Putamen (tissue), 1 donor: ENCODE data around the gene WNT16.
A peak's percentile ranks its signal among the peaks of the same experiment; 100 is the strongest.

ENCODE experiments used
- DNase-seq: peaks from one replicate; pipeline ENCODE4 v3.0.0-alpha.2; 2016; ENCODE audit warnings: low spot score

The WNT16 gene

DNA sequence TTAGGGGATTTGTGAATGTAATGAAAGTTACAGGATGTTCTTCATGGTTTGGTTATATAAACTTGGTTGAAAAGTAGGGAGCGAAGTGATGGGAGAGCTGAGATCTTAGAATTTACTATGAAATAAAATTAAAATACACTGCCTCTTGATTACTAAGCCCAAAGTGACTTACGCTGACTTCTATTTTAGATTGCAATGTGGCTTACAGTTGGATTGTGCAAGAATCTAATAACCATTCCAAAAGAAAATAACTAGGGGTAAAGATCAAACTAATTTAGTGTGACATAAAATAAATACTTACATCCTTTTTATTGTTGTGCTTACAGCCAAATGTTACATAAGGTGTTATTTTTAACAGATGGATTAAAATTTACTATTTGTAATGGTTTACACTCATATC is 15.3 kb downstream of the WNT16 start:
- no peak for DNase-seq

DNA sequence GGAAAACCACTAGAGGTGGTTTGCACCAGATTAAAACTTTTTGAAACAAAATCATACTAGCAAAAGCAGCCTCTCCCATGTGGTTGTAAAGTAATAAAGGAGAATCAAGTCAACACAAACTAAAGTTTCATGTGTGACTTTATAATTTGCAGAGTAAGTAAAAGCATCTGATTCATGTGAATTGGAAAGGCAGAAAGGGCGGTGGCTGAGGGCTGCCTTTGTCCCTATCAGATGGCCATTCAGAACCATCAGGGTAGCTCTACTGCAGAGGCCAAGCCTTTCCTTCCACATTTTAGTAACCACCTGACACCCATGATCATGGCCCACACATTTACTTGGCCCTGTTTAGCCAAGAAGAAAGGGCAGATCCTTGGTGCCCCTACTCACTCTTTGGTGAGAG is 15.7 kb downstream of the WNT16 start:
- DNase-seq, result no peak

DNA sequence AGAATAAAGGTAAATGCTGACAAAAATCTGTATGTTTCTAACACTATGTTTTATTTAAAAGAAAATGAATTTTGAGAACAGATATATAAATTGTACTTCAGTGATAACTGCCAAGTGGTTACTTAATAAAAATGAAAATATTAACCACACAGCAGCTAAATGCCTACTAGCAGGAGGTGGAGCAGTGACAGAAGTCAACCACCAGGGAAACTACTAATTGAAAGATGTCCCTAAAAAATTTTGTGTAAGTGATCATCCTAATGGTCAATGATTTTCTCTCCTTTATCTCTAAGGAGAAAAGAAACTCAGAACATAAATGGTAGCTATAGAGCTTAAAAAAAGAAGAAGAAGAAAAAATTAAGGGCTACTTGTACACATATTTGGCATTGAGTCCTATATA is 22.9 kb downstream of the WNT16 start:
- DNase-seq, result no peak

DNA sequence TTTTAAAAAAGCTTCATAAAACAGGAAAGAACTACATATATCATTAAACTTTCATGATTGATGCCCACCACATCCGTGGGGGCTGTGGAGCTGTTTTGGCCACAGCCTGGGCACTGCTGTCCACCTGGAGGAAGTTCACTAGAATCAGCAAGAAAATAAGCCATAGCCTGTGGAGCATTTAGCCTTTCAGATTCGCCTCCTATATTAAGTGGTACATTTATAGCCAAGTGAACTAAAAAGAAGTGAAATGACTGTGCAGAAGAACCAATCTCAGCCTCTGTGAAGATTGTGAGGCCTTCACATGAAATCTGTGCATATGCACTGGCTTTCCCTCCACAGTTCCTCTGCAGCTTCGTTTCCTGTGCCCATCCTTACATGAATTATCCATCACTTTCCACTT is 23.5 kb downstream of the WNT16 start:
- no peak for DNase-seq

DNA sequence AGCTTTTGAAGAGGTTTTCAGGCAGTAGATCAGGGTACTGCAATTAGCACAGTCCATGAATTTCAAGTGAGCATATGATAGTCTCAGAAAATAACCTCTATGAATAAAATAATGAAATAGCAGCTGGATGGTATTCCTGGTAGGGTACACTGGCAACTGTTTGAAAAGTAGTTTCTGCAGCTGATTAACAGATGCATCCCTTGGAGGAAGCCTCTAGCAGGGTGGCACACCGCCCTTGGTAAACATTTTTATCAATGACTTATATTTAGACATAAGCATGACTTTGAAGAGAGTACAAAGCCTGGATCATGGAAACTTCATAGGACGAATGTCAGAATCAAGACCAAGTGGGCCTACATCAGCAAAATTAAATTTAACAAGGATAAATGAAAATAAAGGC is 26.8 kb downstream of the WNT16 start:
- DNase-seq, result no peak

DNA sequence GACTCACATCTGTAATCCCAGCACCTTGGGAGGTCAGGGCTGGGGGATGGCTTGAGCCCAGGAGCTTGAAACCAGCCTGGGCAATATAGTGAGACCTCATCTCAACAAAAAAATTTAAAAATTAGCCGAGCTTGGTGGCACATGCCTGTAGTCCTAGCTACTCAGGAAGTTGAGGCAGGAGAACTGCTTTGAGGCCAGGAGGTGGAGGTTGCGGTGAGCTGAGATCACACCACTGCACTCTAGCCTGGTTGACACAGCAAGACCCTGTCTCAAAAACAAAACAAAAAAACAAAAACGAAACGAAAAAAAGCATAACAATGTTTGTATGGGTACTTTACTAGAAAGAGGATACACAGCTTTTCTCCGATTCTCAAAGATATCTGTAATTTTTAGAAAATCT is 31.8 kb downstream of the WNT16 start:
- no peak for DNase-seq

DNA sequence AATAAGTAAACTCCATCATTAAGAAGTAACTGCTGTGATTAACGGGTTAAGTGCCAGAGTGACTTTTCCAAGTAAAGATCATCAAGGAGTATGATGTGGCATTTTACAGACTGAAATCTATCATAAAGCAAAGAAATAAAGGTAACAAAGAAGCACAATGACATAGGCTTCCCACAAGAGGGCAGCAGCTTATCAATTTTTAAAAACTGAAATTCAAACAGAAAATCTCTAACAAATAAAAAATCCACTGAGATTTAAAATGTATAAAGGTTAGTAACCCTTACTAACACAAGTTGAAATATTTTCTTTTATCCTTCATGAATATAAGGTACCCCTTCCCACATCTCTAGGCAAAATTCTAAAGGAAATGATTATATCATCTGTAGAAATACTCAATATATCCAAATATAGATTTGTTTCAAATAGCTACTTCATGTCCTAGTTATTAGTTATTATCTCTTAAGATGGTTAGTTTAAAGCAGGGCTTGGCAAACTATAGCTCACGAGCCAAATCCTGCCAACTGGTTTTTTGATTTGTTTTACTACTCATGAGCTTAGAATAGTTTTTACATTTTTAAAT is 38.1 kb downstream of the WNT16 start:
- DNase-seq, result peak; percentile 45

DNA sequence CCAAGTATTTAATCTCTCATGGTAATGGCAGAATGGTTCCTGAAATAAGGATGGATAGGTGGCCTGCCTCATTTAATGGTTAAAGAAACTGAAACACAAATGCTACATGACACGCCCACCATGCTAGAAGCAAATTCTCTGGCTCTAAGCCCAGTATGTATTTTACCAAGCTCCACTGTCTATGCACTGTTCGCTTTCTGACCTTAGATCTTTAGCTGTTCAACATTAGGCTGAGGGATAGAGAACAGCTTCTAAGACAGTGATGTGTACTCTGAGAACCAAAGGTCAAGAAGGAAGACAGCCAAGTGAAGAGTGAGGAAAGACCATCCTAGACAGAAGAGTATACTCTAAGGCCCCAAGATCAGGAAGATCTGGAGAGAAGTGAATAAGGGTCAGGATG is 40.7 kb downstream of the WNT16 start:
- no peak for DNase-seq

DNA sequence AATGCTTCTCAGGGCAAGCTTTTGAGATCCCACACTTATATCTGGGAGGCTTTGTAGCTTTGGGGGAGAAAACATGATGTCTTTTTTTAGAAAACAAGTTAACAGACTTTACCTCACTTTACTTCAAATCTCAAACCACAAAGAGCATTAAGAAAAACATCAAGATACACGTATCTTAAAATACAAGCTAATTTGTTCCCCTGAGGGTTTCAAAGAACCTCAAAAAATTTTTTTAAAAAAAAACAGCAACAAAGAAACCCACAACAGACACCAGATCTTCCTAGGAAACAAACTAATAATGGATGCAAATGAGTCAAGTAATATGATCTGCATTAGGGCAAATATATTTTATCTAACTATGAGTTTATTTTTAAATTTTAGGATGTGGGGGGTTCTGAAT is 42.6 kb downstream of the WNT16 start:
- DNase-seq, result no peak

DNA sequence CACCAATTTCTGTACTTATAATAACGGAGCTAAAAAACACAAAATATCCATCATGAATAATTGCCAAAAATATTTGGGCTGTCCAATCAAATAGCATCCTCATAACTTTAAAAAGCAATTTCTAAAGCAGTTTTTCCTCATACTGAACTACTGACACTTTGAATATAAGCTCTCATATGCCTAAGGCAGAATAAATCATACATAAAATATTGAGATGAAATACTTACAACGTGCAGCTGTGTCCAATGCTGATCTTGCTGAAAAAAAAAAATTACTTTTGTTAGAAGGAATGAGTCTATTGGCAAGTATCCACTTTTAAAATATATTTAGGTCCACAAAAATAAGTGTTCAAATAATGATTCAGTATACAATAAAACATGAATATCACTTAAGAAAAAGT is 43.1 kb downstream of the WNT16 start:
- DNase-seq, result no peak

DNA sequence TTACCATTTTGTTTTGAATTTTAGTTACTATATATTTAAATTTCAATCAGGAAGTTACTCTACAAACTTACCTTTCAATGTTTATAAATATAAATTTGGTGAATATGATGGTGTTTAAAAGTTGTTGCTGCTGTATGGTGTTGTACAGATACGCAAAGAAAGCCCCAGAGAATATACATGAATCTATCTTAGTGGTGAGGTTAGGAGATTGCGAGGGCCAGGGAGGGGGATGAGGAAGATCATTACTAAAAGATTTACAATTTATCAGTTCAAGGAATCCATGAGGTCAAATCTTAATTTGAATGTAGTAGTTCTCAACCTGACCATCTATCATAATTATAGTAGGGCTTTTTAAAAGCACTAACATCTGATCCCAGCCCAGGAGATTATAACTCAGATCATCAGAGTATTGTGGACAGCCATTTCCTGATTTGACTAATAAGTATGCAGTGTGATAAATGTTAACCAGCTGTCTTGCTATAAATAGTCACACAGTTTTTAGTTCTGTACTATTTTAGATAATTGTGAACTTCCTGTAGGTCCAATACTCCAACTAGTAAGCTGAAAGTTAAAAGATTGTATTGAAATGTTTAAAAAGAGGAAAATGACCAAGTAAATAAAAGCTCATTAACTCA is 43.7 kb downstream of the WNT16 start:
- DNase-seq, result no peak

DNA sequence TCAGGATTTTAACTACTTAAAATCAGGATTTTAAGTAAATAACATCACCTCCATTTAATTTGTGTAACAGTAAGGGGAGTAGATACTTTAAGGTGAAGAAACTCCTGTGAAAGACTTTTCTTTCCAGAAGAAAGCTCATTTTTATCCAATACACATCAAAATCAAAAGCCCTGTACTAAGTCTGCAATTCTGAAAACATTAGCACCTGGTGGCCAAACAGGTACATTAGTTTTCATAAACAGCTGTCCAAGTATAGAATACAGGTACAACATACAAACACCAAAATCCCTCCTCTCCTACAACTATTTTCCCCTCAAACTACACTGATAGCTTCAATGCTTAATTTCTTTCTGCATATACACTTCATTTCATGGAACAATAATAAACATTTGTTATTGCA is 44.4 kb downstream of the WNT16 start:
- no peak for DNase-seq

DNA sequence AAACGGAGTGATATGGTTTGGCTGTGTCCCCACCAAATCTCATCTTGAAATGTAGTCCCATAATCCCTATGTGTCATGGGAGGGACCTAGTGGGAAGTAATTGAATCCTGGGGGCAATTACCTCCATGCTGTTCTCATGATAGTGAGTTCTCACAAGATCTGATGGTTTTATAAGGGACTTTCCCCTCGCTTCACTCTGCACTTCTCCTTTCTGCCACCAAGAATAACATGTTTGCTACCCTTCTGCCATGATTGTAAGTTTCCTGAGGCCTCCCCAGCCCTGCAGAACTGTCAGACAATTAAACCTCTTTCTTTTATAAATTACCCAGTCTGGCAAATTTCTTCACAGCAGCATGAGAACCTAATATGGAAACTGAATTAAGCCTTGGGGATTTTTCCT is 48.2 kb downstream of the WNT16 start:
- no peak for DNase-seq

DNA sequence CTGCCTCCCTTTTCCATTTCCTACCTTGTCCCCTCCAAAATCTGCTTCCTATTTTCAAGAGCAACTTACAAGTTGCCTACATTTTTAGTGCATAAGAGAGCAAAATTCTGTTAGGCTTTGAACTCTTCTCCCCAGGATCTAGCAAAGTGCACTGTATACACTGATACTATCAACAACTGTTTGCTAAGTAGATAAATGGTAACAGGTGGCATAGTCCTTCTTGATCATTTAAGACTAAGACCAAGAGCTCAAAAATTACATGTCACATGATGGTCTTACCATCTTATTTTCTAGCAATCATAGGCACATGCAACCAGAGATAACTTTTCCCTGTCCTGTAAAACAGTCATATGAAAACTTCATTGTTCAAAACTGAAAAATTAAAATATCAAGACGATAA is 51.1 kb downstream of the WNT16 start:
- no peak for DNase-seq

DNA sequence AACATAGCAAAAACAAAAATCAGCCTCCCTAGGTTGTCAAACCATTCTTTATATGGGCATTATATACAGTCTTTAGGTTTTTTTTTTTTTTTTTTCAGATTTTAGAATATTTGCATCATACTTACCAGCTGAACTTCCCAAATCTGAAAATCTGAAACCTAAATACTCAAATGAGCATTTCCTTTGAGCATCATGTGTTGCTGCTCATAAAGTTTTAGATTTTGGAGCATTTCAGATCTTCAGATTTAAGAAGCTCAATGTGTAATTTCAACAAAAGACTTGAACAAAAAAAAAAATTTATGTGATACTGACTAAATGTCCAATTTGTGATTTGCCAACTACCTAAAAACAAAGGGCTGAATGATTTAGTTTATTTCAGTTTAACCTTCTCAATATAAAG is 53.7 kb downstream of the WNT16 start:
- no peak for DNase-seq

DNA sequence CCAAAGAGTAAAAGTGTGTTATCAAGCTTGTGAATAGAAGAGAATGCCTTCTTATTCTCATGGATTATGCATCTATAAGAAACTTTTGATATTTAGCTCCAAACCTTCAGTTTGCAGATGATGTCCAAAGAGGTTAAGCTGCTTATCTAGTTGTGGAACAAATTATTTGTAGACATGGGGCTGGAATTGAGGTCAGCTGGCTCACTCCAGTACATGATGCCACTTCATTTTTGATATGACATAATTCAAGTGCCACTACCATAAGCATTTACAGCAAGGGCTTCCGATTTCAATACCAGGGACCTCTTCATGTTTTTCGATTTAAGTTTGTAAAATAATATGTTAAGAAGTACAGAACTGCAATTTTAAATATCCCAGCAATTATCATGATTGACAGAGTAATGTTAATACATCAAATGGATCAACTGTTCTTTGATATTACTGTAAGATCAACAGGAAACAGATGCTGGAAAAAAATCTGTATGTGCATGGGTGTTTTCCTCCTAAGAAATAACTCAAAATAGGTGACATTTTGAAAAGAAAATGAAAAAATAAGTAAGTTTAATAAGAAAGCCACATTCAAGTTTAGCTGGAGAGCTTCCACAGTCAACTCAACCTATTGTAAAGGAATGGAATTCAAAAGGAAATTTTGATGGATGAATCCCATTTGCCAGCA is 54.6 kb downstream of the WNT16 start:
- DNase-seq, result no peak

DNA sequence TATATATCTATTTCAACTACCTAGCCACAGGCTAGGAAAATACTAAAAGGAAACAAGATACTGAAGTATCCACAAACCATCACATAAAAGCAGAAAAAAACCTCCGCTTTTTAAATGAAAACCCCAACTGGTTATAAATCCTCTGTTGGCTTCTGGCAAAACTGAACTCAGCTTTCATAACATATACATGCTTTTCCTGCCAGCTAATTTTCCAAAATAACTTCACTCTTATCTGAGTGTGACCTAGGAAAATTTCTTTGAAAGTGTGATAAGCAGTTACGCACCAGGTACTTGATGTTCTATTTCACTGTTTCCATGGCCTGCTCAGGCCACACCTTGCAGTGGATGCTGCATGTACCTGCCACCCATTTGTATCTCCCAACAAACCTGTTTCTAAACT is 55.5 kb downstream of the WNT16 start:
- no peak for DNase-seq

DNA sequence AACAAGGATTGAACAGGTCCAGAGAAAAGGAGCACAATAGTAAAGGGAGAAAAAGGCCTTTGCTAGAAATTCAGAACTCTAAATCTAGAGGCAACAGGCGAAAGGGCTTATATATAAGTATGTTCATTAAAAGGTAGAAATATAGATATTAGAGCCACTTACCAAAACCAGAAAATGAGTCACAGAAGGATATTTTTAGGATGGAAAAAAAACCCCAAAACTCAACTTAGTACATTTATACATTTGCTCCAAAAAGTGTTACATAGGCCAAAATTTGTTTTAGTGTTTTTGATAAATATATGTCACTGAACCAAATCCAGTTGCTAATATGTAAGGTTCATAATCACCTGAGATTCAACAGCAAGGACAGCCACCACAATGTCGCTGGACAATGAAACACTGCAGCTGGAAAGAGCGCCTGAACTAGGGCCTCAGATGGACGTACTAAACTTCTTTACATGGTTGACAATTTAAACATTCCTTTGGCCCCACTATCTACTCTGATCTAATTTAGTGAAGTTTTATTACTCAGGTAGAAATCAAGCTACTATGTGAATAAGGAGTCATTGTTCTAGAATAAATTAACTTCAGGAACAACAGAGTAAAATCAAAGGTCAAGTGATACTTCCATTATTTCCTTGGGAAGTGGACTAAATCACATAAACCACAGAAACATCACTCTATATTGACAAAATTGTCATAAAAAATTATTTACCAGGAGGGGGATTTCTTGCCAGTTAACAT is 56.4 kb downstream of the WNT16 start:
- no peak for DNase-seq

DNA sequence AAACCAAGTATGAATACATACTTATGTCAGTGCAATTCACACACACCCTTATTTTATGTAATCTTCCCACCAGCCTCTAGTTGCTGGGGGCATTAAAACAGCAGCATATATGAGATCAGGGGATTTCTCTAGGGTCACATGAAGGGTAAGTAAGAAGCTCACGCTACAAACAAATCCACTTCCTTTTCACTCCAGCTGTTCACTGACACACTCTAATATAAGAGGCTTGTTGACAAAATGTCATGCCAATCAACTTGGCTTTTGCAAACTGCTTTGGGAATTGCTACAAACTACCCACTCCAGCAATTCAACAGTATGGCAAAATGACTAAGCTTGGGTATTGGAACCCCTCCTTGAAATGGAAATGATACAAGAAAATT is 57.0 kb downstream of the WNT16 start:
- no peak for DNase-seq

DNA sequence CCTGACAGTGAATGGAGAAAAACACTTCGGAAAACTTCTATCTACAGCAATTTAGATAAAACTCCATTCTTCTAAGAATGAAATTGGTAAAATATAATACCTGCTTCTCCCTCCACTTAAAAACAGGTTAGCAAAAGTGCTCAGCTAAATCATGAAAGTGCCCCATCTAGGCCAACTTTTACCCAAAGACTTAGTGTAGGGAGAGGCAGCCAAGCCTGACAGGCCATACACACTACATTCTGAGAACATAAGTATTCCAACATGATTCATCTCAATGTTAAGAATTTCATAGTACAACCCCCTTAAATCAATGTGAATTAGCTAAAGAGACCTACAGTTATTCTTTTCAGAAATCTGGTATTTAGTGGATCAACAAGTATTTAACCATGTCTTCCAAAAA is 60.1 kb downstream of the WNT16 start:
- DNase-seq, result no peak

DNA sequence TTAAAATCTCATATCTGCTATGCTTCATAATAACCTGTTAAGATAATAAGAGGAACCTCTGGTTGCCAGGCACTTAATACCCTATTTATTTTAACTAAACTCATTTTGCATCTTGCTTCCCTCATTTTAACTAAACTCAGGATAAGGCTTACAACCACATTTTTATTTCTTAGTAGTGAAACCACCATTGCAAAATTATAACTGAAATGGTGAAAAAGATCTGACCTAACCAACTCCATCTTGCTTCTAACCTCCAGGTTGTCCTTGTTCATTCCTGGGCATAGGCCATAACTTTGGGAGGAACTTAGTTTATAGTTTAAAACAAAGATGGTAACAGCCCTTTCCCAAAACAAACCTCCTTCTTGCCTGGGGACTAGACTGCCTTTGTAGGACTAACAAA is 61.3 kb downstream of the WNT16 start:
- DNase-seq, result no peak

DNA sequence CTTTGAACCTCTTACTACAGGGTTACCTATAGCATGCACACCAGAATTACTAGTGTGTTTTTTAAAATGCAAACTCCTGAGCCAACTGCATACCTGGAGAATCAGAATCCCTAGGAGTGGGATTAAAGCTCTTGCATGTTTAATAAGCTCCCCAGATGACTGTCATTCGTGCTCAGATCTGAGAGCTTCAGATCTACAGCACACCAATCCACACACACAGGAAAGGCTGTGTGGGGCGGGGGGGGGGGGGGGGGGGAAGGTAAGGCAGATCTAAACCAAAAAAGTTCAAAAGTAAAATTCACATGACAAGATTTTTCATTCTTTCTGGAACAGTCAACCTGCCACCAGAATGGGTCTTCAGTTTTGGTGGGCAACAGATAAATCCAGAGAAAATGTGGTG is 61.8 kb downstream of the WNT16 start:
- no peak for DNase-seq
